B cell (primary cell): ENCODE measurements around the gene SULT1A2. TPM values are rescaled to one million over a fixed set of nuclear protein-coding genes. Genes with fewer than 3 reads are reported as not detected.
"Not testable (repeated sequence)": the region's sequence is repeated elsewhere in the genome, so short reads cannot be mapped to it uniquely, and the experiment has no call there.

Experiments used
- ATAC-seq: fragments of 200-7000 bp; cut with Tn5 transposase; one replicate; pipeline ENCODE4 v1.10.0; 2021; ENCODE audit warnings: low read depth, mild to moderate bottlenecking, moderate number of reproducible peaks, moderate library complexity
- CTCF ChIA-PET: fragments of 350-600 bp; sonication (Branson Sonifier 250); formaldehyde crosslinking; loops from one replicate; lab custom pipeline; 2021; ENCODE audit warnings: antibody characterized with exemption, inconsistent platforms; lab: Charles Lee
- POLR2A ChIA-PET: fragments of 350-600 bp; sonication (Branson Sonifier 250); formaldehyde crosslinking; loops from one replicate; lab custom pipeline; 2021; ENCODE audit warnings: antibody characterized with exemption; lab: Charles Lee
- DNase-seq: peaks from one replicate; pipeline ENCODE4 v3.0.0; 2013
- H2AFZ ChIP-seq: 2 replicates; pipeline ENCODE4 v1.6.1; 2012; ENCODE audit warnings: mild to moderate bottlenecking, low read depth, low read length; ENCODE audit not compliant: insufficient read depth, poor library complexity, severe bottlenecking
- H3K27ac ChIP-seq, 2 donors: 1 replicate in 1 of 2; 2 replicates in 1 of 2; pipeline ENCODE4 v1.5.1; 2012 to 2013; ENCODE audit warnings: low read length in 2 of 2, mild to moderate bottlenecking in 2 of 2, moderate library complexity in 1 of 2
- H3K27me3 ChIP-seq, 4 experiments: fragments of 200-600 bp in 1 of 4; sonication (generic) in 1 of 4; replicated peaks in 1 of 4; 1 replicate in 2 of 4; 2 replicates in 2 of 4; pipeline versions ENCODE4 v1.6.1 to v1.7.0; 2013 to 2016; ENCODE audit warnings: low read length in 3 of 4, mild to moderate bottlenecking in 2 of 4, mixed read lengths in 1 of 4, moderate library complexity in 1 of 4; ENCODE audit not compliant: insufficient read depth in 4 of 4, control insufficient read depth in 3 of 4; ENCODE audit errors: control extremely low read depth in 1 of 4
- H3K36me3 ChIP-seq, 2 experiments: replicated peaks in 1 of 2; 1 replicate in 1 of 2; 2 replicates in 1 of 2; pipeline versions ENCODE4 v1.6.1 to v1.7.1; 2013; ENCODE audit warnings: low read length in 1 of 2; ENCODE audit not compliant: insufficient read depth in 2 of 2, control insufficient read depth in 1 of 2; ENCODE audit errors: control extremely low read depth in 1 of 2, extremely low read depth in 1 of 2
- H3K4me1 ChIP-seq, 2 donors: fragments of 200-600 bp in 1 of 2; sonication (generic) in 1 of 2; 1 replicate in 1 of 2; 2 replicates in 1 of 2; pipeline versions ENCODE4 v1.5.1 to v1.6.1; 2013 to 2017; ENCODE audit warnings: low read length in 2 of 2; ENCODE audit not compliant: control insufficient read depth in 2 of 2, insufficient read depth in 2 of 2
- H3K4me2 ChIP-seq: replicated peaks from 2 replicates; pipeline ENCODE3; 2012; ENCODE audit warnings: mild to moderate bottlenecking, low read depth, low read length; ENCODE audit not compliant: poor library complexity, severe bottlenecking
- H3K4me3 ChIP-seq, 5 experiments: fragments of 200-600 bp in 1 of 5; sonication (generic) in 1 of 5; 1 replicate in 3 of 5; 2 replicates in 2 of 5; pipeline versions ENCODE4 v1.5.1 to v1.7.0; 2011 to 2016; ENCODE audit warnings: low read length in 4 of 5, mild to moderate bottlenecking in 4 of 5, low read depth in 2 of 5, control low read depth in 1 of 5, moderate library complexity in 1 of 5; ENCODE audit not compliant: insufficient read depth in 1 of 5; ENCODE audit errors: control extremely low read depth in 1 of 5, extremely low read depth in 1 of 5
- H3K79me2 ChIP-seq: fragments of 200-600 bp; sonication (generic); one replicate; pipeline ENCODE4 v1.6.0; 2016; ENCODE audit warnings: low read length; ENCODE audit not compliant: control insufficient read depth, insufficient read depth
- H3K9ac ChIP-seq: fragments of 200-600 bp; sonication (generic); 2 replicates; pipeline ENCODE4 v1.6.1; 2017; ENCODE audit warnings: mild to moderate bottlenecking, low read length, moderate library complexity
- H3K9me3 ChIP-seq, 3 donors: one replicate each; pipeline versions ENCODE4 v1.6.1 to v1.7.1; 2013; ENCODE audit warnings: low read length in 2 of 3; ENCODE audit not compliant: control insufficient read depth in 2 of 3, insufficient read depth in 1 of 3; ENCODE audit errors: control extremely low read depth in 1 of 3
- H4K20me1 ChIP-seq: 2 replicates; pipeline ENCODE4 v1.6.0; 2012; ENCODE audit warnings: mild to moderate bottlenecking, low read length; ENCODE audit not compliant: insufficient read depth, control insufficient read depth, poor library complexity, severe bottlenecking
- H3K27ac Mint-ChIP-seq: one replicate; pipeline ENCODE4 v1.8.0; 2021; ENCODE audit warnings: mixed read lengths
- H3K27me3 Mint-ChIP-seq: one replicate; pipeline ENCODE4 v1.8.0; 2021; ENCODE audit warnings: mixed read lengths
- H3K4me1 Mint-ChIP-seq: one replicate; pipeline ENCODE4 v1.8.0; 2021; ENCODE audit warnings: mixed read lengths
- H3K4me3 Mint-ChIP-seq: one replicate; pipeline ENCODE4 v1.8.0; 2021; ENCODE audit warnings: mixed read lengths
- H3K9me3 Mint-ChIP-seq: one replicate; pipeline ENCODE4 v1.8.0; 2022; ENCODE audit warnings: mixed read lengths; ENCODE audit not compliant: insufficient read depth
- CTCF ChIP-seq: fragments of 200-600 bp; IDR thresholded peaks from one replicate; pipeline ENCODE4 v1.8.0; 2022; ENCODE audit warnings: antibody characterized with exemption, mild to moderate bottlenecking
- EZH2 ChIP-seq: IDR thresholded peaks from 2 replicates; pipeline ENCODE4 v1.6.1; 2012; ENCODE audit warnings: borderline replicate concordance, low read depth, mild to moderate bottlenecking, moderate library complexity, low read length; ENCODE audit not compliant: insufficient read depth, poor library complexity, severe bottlenecking
- WGBS: methylation state at CpG from one replicate; pipeline ENCODE4 v1.1.5; 2013; ENCODE audit warnings: missing lambda C conversion rate; ENCODE audit not compliant: insufficient coverage; 5-methylcytosine and 5-hydroxymethylcytosine counted together
- intact Hi-C: fragments of 100-400 bp; cut with micrococcal nuclease; formaldehyde crosslinking; loops from one replicate; pipeline ENCODE4 v1.10.0; 2022
- polyA plus RNA-seq: library from polyadenylated mRNA; depleted of rRNA; stranded (reverse); fragments of >200 nt; gene quantifications from 2 replicates; pipeline ENCODE4 v1.2.3, GENCODE V29; 2012
- total RNA-seq, 2 donors: library from RNA; stranded (reverse); fragments of 120-200 nt in 1 of 2; gene quantifications; 1 replicate in 1 of 2; 2 replicates in 1 of 2; pipeline versions ENCODE4 v1.2.3 to v1.2.4, GENCODE V29; 2013 to 2022

The SULT1A2 gene
- total and polyA plus RNA-seq, 2 donors (not counting 1 experiment from before 2014, with no cell fraction given): 0.32 TPM; not detected in 1

- intact Hi-C loops: no loop called here
- H3K79me2 ChIP-seq: no peaks in the 10 kb centered on the region
- no peak overlapping the region for H3K27ac ChIP-seq
- H2AFZ ChIP-seq: peak overlapping the region; percentile 78
- Mint-ChIP-seq H3K27ac (no peak overlapping the region), H3K27me3 (peaks cover 10% of the 10 kb centered on the region), H3K9me3 (no peaks in the 10 kb centered on the region), H3K4me3 (peak overlapping the region; percentile 83), H3K4me1 (peaks cover 9% of the 10 kb centered on the region)
- peak overlapping the region; percentile 80 for H3K4me2 ChIP-seq
- ATAC-seq (peak; percentile 84), DNase-seq (peak; percentile 64)
- no peaks in the 10 kb centered on the region for H4K20me1 ChIP-seq
- TF ChIP-seq EZH2 (no peak), CTCF (no peak)
- ChIA-PET CTCF (no interaction called here), POLR2A (interaction anchor here (0.6 kb wide), 1 partner anchor 94 kb away, joined by 3 read pairs; no protein-coding TSS in a partner anchor)
- H3K9me3 ChIP-seq: no peaks in the 10 kb centered on the region
- H3K9ac ChIP-seq: peak overlapping the region; percentile 59
- peak overlapping the region in 4 of 5 experiments; percentile 17 to 62 (median 56) for H3K4me3 ChIP-seq
- H3K4me1 ChIP-seq: no peaks in the 10 kb centered on the region
- under 1% methylated on average over 68 of the region's 68 CpGs for whole genome bisulfite sequencing
- H3K36me3 ChIP-seq: no peaks in the 10 kb centered on the region
- no peaks in the 10 kb centered on the region for H3K27me3 ChIP-seq
These were observed 26.4 kb upstream of the SULT1A2 start for GRCh38 chr16:28623172-28623711.

- Mint-ChIP-seq H3K4me1 (peaks cover 11% of the 10 kb centered on the region), H3K4me3 (peak overlapping the region; percentile 83)
- ATAC-seq, H3K9me3 Mint-ChIP-seq, CTCF ChIA-PET, H3K27me3 ChIP-seq, H3K4me1 ChIP-seq, H3K27me3 Mint-ChIP-seq, H3K79me2 ChIP-seq, H3K27ac ChIP-seq, intact Hi-C loops, H3K27ac Mint-ChIP-seq, H3K36me3 ChIP-seq, H3K9me3 ChIP-seq, DNase-seq, H4K20me1 ChIP-seq: not testable (repeated sequence)
- Histone ChIP-seq H3K4me2 (peak overlapping the region; percentile 80), H3K9ac (peak overlapping the region; percentile 59), H3K4me3 (peak overlapping the region in 4 of 5 experiments; percentile 17 to 62 (median 56)), H2AFZ (peak overlapping the region; percentile 78)
- WGBS: 49% methylated on average over 22 of the region's 24 CpGs
- POLR2A ChIA-PET: interaction anchor here (0.6 kb wide), 1 partner anchor 93 kb away, joined by 3 read pairs; no protein-coding TSS in a partner anchor
These were observed 25.8 kb upstream of the SULT1A2 start for GRCh38 chr16:28622532-28623171.
